HG03280 (cell line): ENCODE results near the gene STXBP6.

Experiments
- ATAC-seq: cut with Tn5 transposase; IDR thresholded peaks from one replicate; pipeline ENCODE4 v1.9.1; 2021; ENCODE audit warnings: mild to moderate bottlenecking, moderate library complexity; ENCODE audit not compliant: unreplicated experiment

The STXBP6 gene

GRCh38 chr14:24892497-24893051 lies 157.4 kb downstream of the STXBP6 start:
- no peak for ATAC-seq

GRCh38 chr14:24891987-24892496 lies 157.9 kb downstream of the STXBP6 start:
- ATAC-seq = no peak

GRCh38 chr14:24890716-24891115 lies 159.2 kb downstream of the STXBP6 start:
- ATAC-seq = no peak

GRCh38 chr14:24889843-24890242 lies 160.1 kb downstream of the STXBP6 start:
- no peak for ATAC-seq

GRCh38 chr14:24888532-24888931 lies 161.4 kb downstream of the STXBP6 start:
- no peak for ATAC-seq

GRCh38 chr14:24887623-24888304 lies 162.2 kb downstream of the STXBP6 start:
- no peak for ATAC-seq

GRCh38 chr14:24885410-24885913 lies 164.5 kb downstream of the STXBP6 start:
- no peak for ATAC-seq

GRCh38 chr14:24883576-24883975 lies 166.4 kb downstream of the STXBP6 start:
- ATAC-seq = no peak

GRCh38 chr14:24881116-24881893 lies 168.6 kb downstream of the STXBP6 start:
- no peak for ATAC-seq

GRCh38 chr14:24880689-24881088 lies 169.3 kb downstream of the STXBP6 start:
- no peak for ATAC-seq

GRCh38 chr14:24879661-24880386 lies 170.1 kb downstream of the STXBP6 start:
- no peak for ATAC-seq

- ATAC-seq = no peak
These were observed 173.0 kb downstream of the STXBP6 start for GRCh38 chr14:24876996-24877395.

GRCh38 chr14:24875991-24876878 lies 173.7 kb downstream of the STXBP6 start:
- no peak for ATAC-seq

GRCh38 chr14:24875203-24875838 lies 174.6 kb downstream of the STXBP6 start:
- ATAC-seq = no peak

GRCh38 chr14:24874514-24875202 lies 175.3 kb downstream of the STXBP6 start:
- no peak for ATAC-seq

- ATAC-seq = no peak
These were observed 176.4 kb downstream of the STXBP6 start for GRCh38 chr14:24873551-24873950.

GRCh38 chr14:24870949-24871701 lies 178.8 kb downstream of the STXBP6 start:
- ATAC-seq = no peak

GRCh38 chr14:24868389-24868788 lies 181.6 kb downstream of the STXBP6 start:
- ATAC-seq = no peak
